ENCODE results near the gene EHD3. TPM values are rescaled to one million over a fixed set of nuclear protein-coding genes. Genes with fewer than 3 reads are reported as not detected.

The EHD3 gene
- total and polyA plus RNA-seq, 9 donors: 3.2 to 5.8 (median 3.9) TPM

GRCh38 chr2:31267437-31268120 lies 33.6 kb downstream of the EHD3 start:
- DNase-seq: no peak
- H3K27ac ChIP-seq (ENCODE audit: low read length): no peak overlapping the region
- no peak overlapping the region for H3K4me3 ChIP-seq (ENCODE audit: low read length)

DNA sequence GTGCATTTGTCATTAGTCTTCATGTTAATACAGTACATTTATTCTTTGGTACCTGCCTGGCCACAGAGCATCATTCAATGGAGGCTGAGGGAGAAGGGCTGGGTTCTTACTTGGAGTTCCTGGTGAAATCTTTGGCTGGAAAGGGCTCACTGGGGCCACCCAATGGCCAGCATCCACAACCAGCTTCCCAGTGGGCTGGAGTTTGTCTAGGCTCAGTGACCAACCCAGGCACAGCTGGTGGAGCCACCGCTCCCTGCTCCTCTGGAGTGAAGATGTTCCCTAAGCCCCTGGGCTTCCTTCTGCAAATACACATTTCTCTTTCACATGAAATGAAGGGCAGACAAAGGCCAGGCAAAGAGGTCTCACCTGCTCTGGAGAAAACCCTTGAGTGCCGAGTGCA lies 34.4 kb downstream of the EHD3 start:
- Histone ChIP-seq H3K4me3 (ENCODE audit: low read length) (no peak overlapping the region), H3K4me1 (ENCODE audit: control insufficient read depth, insufficient read depth, low read length) (no peaks in the 10 kb centered on the region), H3K27ac (ENCODE audit: low read length) (no peak overlapping the region), H3K27me3 (ENCODE audit: control insufficient read depth, insufficient read depth, low read length) (no peaks in the 10 kb centered on the region), H3K9me3 (replicated peaks; ENCODE audit: control insufficient read depth, low read depth, low read length) (no peaks in the 10 kb centered on the region), H3K36me3 (ENCODE audit: control insufficient read depth, insufficient read depth, low read length) (no peaks in the 10 kb centered on the region)
- WGBS (ENCODE audit: insufficient coverage): no CpG with 5 or more reads among the region's 2 CpGs
- no peak for DNase-seq

More at GRCh38 chr2:31267437-31268120, 33.6 kb downstream of the EHD3 start:
- no peaks in the 10 kb centered on the region for H3K9me3 ChIP-seq (replicated peaks; ENCODE audit: control insufficient read depth, low read depth, low read length)
- H3K4me1 ChIP-seq (ENCODE audit: control insufficient read depth, insufficient read depth, low read length): no peaks in the 10 kb centered on the region
- H3K27me3 ChIP-seq (ENCODE audit: control insufficient read depth, insufficient read depth, low read length): no peaks in the 10 kb centered on the region
- WGBS (ENCODE audit: insufficient coverage): 84% methylated on average over 7 of the region's 8 CpGs
- no peaks in the 10 kb centered on the region for H3K36me3 ChIP-seq (ENCODE audit: control insufficient read depth, insufficient read depth, low read length)

DNA sequence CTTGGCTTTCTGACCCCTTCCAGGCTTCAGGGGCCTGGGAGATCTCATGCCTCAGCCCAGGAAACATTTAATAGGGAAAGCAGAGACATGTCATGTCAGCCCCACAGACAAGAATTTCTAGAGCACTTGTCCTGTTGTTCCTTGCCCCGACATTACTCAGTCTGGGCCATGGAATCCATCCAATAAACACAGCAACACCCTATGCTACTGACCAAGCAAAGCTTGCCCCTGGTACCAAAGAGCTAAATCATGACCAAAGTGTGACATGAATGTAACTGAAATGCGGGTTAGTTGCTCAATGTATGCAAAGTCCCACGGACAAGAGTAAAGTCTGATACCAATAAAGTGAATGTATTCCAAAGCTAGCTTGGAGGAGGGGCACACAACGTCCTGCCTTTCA lies 35.1 kb downstream of the EHD3 start:
- no peak for DNase-seq
- H3K27me3 ChIP-seq (ENCODE audit: control insufficient read depth, insufficient read depth, low read length): no peaks in the 10 kb centered on the region
- H3K9me3 ChIP-seq (replicated peaks; ENCODE audit: control insufficient read depth, low read depth, low read length): no peaks in the 10 kb centered on the region
- no peak overlapping the region for H3K27ac ChIP-seq (ENCODE audit: low read length)
- H3K4me1 ChIP-seq (ENCODE audit: control insufficient read depth, insufficient read depth, low read length): peaks cover 2% of the 10 kb centered on the region
- H3K4me3 ChIP-seq (ENCODE audit: low read length): no peak overlapping the region
- 100% methylated on average over 3 of the region's 4 CpGs for WGBS (ENCODE audit: insufficient coverage)
- no peaks in the 10 kb centered on the region for H3K36me3 ChIP-seq (ENCODE audit: control insufficient read depth, insufficient read depth, low read length)

- no peaks in the 10 kb centered on the region for H3K36me3 ChIP-seq (ENCODE audit: control insufficient read depth, insufficient read depth, low read length)
- DNase-seq: no peak
- H3K4me1 ChIP-seq (ENCODE audit: control insufficient read depth, insufficient read depth, low read length): peaks cover 6% of the 10 kb centered on the region
- no peak overlapping the region for H3K27ac ChIP-seq (ENCODE audit: low read length)
- no peaks in the 10 kb centered on the region for H3K27me3 ChIP-seq (ENCODE audit: control insufficient read depth, insufficient read depth, low read length)
- no CpG with 5 or more reads among the region's 3 CpGs for whole genome bisulfite sequencing (ENCODE audit: insufficient coverage)
- H3K4me3 ChIP-seq (ENCODE audit: low read length): no peak overlapping the region
- no peaks in the 10 kb centered on the region for H3K9me3 ChIP-seq (replicated peaks; ENCODE audit: control insufficient read depth, low read depth, low read length)
These were observed 36.2 kb downstream of the EHD3 start for GRCh38 chr2:31270131-31270530.

- Histone ChIP-seq H3K4me3 (ENCODE audit: low read length) (no peak overlapping the region), H3K36me3 (ENCODE audit: control insufficient read depth, insufficient read depth, low read length) (no peaks in the 10 kb centered on the region), H3K27me3 (ENCODE audit: control insufficient read depth, insufficient read depth, low read length) (no peaks in the 10 kb centered on the region), H3K27ac (ENCODE audit: low read length) (no peak overlapping the region), H3K4me1 (ENCODE audit: control insufficient read depth, insufficient read depth, low read length) (peaks cover 6% of the 10 kb centered on the region), H3K9me3 (replicated peaks; ENCODE audit: control insufficient read depth, low read depth, low read length) (no peaks in the 10 kb centered on the region)
- WGBS (ENCODE audit: insufficient coverage): 82% methylated on average over 4 of the region's 7 CpGs
- no peak for DNase-seq
These were observed 36.9 kb downstream of the EHD3 start for GRCh38 chr2:31270822-31271231.

DNA sequence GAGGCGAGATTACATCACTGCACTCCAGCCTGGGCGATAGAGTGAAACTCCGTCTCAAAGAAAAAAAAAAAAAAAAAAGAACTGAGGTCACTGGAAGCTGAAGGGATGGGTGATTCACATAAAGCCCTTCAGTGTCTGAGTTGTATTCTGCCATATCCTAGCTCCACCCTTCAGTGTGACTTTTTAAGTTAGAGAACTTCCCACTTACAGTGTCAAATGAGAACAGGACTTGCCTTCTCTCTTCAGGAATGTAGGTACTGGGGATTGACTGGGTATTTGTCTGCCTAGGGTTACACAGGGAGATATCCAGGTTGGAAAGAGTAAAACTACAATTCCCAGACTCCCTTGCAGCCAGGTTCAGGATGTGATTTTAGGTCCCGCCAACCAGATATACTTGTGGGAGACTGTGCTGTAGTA lies 37.9 kb downstream of the EHD3 start:
- Histone ChIP-seq H3K4me3 (ENCODE audit: low read length) (no peak overlapping the region), H3K36me3 (ENCODE audit: control insufficient read depth, insufficient read depth, low read length) (no peaks in the 10 kb centered on the region), H3K4me1 (ENCODE audit: control insufficient read depth, insufficient read depth, low read length) (peaks cover 6% of the 10 kb centered on the region), H3K27ac (ENCODE audit: low read length) (no peak overlapping the region), H3K27me3 (ENCODE audit: control insufficient read depth, insufficient read depth, low read length) (no peaks in the 10 kb centered on the region), H3K9me3 (replicated peaks; ENCODE audit: control insufficient read depth, low read depth, low read length) (no peaks in the 10 kb centered on the region)
- 60% methylated on average over 1 of the region's 4 CpGs for WGBS (ENCODE audit: insufficient coverage)
- no peak for DNase-seq

GRCh38 chr2:31274401-31275075 lies 40.6 kb downstream of the EHD3 start:
- H3K4me1 ChIP-seq (ENCODE audit: control insufficient read depth, insufficient read depth, low read length): peaks cover 6% of the 10 kb centered on the region
- no peaks in the 10 kb centered on the region for H3K9me3 ChIP-seq (replicated peaks; ENCODE audit: control insufficient read depth, low read depth, low read length)
- no peaks in the 10 kb centered on the region for H3K27me3 ChIP-seq (ENCODE audit: control insufficient read depth, insufficient read depth, low read length)
- DNase-seq: peak; percentile 22
- H3K27ac ChIP-seq (ENCODE audit: low read length): no peak overlapping the region
- no peak overlapping the region for H3K4me3 ChIP-seq (ENCODE audit: low read length)
- 30% methylated on average over 4 of the region's 5 CpGs for WGBS (ENCODE audit: insufficient coverage)
- H3K36me3 ChIP-seq (ENCODE audit: control insufficient read depth, insufficient read depth, low read length): no peaks in the 10 kb centered on the region

GRCh38 chr2:31275976-31276375 lies 42.0 kb downstream of the EHD3 start:
- Histone ChIP-seq H3K9me3 (replicated peaks; ENCODE audit: control insufficient read depth, low read depth, low read length) (no peaks in the 10 kb centered on the region), H3K4me3 (ENCODE audit: low read length) (no peak overlapping the region), H3K27me3 (ENCODE audit: control insufficient read depth, insufficient read depth, low read length) (no peaks in the 10 kb centered on the region), H3K27ac (ENCODE audit: low read length) (no peak overlapping the region), H3K4me1 (ENCODE audit: control insufficient read depth, insufficient read depth, low read length) (peaks cover 6% of the 10 kb centered on the region), H3K36me3 (ENCODE audit: control insufficient read depth, insufficient read depth, low read length) (no peaks in the 10 kb centered on the region)
- DNase-seq: no peak
- WGBS (ENCODE audit: insufficient coverage): 56% methylated on average over 1 of the region's 5 CpGs

DNA sequence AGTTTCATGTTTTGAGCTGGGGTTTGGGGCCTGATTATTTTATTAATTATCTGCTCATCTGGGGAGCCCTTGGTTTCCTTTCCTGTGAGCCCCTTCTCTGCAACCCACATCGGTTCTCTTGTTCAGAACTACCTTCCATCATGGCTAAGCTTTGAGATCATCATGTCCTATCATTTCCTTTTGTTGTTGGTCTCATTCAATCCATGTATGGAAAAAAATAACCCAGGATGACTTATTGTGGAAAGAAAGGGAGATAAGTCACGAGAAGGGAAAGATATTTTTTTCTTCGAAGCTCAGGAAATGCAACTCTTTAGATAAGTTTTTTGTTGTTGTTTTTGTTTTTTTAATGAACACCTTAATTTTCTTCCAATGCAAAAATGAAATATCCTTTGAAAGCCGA lies 43.7 kb downstream of the EHD3 start:
- no CpG with 5 or more reads among the region's 4 CpGs for WGBS (ENCODE audit: insufficient coverage)
- no peak for DNase-seq
- no peaks in the 10 kb centered on the region for H3K9me3 ChIP-seq (replicated peaks; ENCODE audit: control insufficient read depth, low read depth, low read length)
- H3K36me3 ChIP-seq (ENCODE audit: control insufficient read depth, insufficient read depth, low read length): no peaks in the 10 kb centered on the region
- no peak overlapping the region for H3K27ac ChIP-seq (ENCODE audit: low read length)
- H3K4me3 ChIP-seq (ENCODE audit: low read length): no peak overlapping the region
- H3K27me3 ChIP-seq (ENCODE audit: control insufficient read depth, insufficient read depth, low read length): no peaks in the 10 kb centered on the region
- peaks cover 6% of the 10 kb centered on the region for H3K4me1 ChIP-seq (ENCODE audit: control insufficient read depth, insufficient read depth, low read length)

DNA sequence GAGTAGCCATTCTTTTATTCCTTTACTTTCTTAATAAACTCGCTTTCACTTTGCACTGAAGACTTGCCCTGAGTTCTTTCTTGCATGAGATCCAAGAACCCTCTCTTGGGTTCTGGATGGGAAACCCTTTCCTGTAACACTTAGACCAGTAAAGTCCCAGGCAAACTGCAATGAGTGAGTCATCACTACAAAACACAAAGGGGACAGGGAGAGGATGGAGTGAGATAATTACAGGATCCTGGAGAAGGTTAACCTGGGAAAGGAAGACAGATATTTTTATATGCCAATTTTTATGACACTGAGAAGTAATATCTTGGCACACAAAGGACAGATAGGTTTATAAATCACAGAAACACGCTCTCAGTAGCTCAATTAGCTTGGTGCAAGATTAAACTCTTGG lies 48.7 kb downstream of the EHD3 start:
- no peak for DNase-seq
- H3K27me3 ChIP-seq (ENCODE audit: control insufficient read depth, insufficient read depth, low read length): no peaks in the 10 kb centered on the region
- no peak overlapping the region for H3K27ac ChIP-seq (ENCODE audit: low read length)
- no peaks in the 10 kb centered on the region for H3K4me1 ChIP-seq (ENCODE audit: control insufficient read depth, insufficient read depth, low read length)
- no peaks in the 10 kb centered on the region for H3K9me3 ChIP-seq (replicated peaks; ENCODE audit: control insufficient read depth, low read depth, low read length)
- WGBS (ENCODE audit: insufficient coverage): 79% methylated on average over 2 of the region's 2 CpGs
- H3K4me3 ChIP-seq (ENCODE audit: low read length): no peak overlapping the region
- H3K36me3 ChIP-seq (ENCODE audit: control insufficient read depth, insufficient read depth, low read length): no peaks in the 10 kb centered on the region

Data from muscle of leg (tissue), 11 donors.